Body of pancreas (tissue), 4 donors: ENCODE measurements around the gene MIEF2.

Experiments
- CTCF ChIP-seq, 7 experiments: fragments of 450-650 bp in 4 of 7; fragments of 200-600 bp in 3 of 7; sonication (generic) in 3 of 7; IDR thresholded peaks; one replicate each; pipeline ENCODE4 v1.5.1; 2016 to 2019; ENCODE audit warnings: antibody characterized with exemption in 7 of 7
- POLR2A ChIP-seq, 3 donors: fragments of 450-650 bp; IDR thresholded peaks; one replicate each; pipeline ENCODE4 v1.6.1; 2016; ENCODE audit warnings: antibody characterized with exemption in 3 of 3, mild to moderate bottlenecking in 2 of 3

- peak; percentile 17 to 64 (median 53) for TF ChIP-seq CTCF (IDR thresholded peaks at IDR 0.05)
- no peak for TF ChIP-seq POLR2A (IDR thresholded peaks at IDR 0.05)
Observed at GRCh38 chr17:18248300-18248731, 12.1 kb upstream of the MIEF2 start.
